Fibroblast of lung (primary cell): ENCODE data around the gene LY6G6F. TPM values are rescaled to one million over a fixed set of nuclear protein-coding genes. Genes with fewer than 3 reads are reported as not detected.

Experiments
- DNase-seq, 2 donors: peaks; one replicate each; pipeline versions ENCODE4 v3.0.0 to v3.0.0-alpha.2; 2010; ENCODE audit warnings: low read depth in 2 of 2
- H2AFZ ChIP-seq: 2 replicates; pipeline ENCODE4 v1.5.1; 2012; ENCODE audit warnings: low read length, control low read depth, inconsistent platforms
- H3K27ac ChIP-seq: 2 replicates; pipeline ENCODE4 v1.5.1; 2011; ENCODE audit warnings: low read length, control low read depth; ENCODE audit not compliant: insufficient read depth
- H3K27me3 ChIP-seq: 2 replicates; pipeline ENCODE4 v1.5.1; 2011; ENCODE audit warnings: mild to moderate bottlenecking, low read length; ENCODE audit not compliant: control insufficient read depth, insufficient read depth
- H3K36me3 ChIP-seq: 2 replicates; pipeline ENCODE4 v1.5.1; 2011; ENCODE audit warnings: low read length; ENCODE audit not compliant: control insufficient read depth, insufficient read depth
- H3K4me1 ChIP-seq: 2 replicates; pipeline ENCODE4 v1.5.1; 2011; ENCODE audit warnings: low read length; ENCODE audit not compliant: control insufficient read depth, insufficient read depth; ENCODE audit errors: extremely low read depth
- H3K4me2 ChIP-seq: 2 replicates; pipeline ENCODE4 v1.5.1; 2011; ENCODE audit warnings: low read length, control low read depth; ENCODE audit not compliant: insufficient read depth; ENCODE audit errors: extremely low read depth
- H3K4me3 ChIP-seq, 4 experiments: fragments of 200-600 bp in 1 of 4; sonication (generic) in 1 of 4; replicated peaks in 1 of 4; 2 replicates each; pipeline ENCODE4 v1.5.1; 2011 to 2016; ENCODE audit warnings: low read length in 4 of 4, low read depth in 3 of 4, mild to moderate bottlenecking in 3 of 4, control low read depth in 2 of 4, inconsistent platforms in 1 of 4, mixed read lengths in 1 of 4; ENCODE audit not compliant: insufficient read depth in 1 of 4; ENCODE audit errors: control extremely low read depth in 1 of 4
- H3K79me2 ChIP-seq: 2 replicates; pipeline ENCODE4 v1.5.1; 2012; ENCODE audit warnings: mild to moderate bottlenecking, low read length, inconsistent platforms; ENCODE audit not compliant: control insufficient read depth, insufficient read depth
- H3K9ac ChIP-seq: 2 replicates; pipeline ENCODE4 v1.5.1; 2011; ENCODE audit warnings: mild to moderate bottlenecking, low read length, control low read depth; ENCODE audit not compliant: insufficient read depth
- H3K9me3 ChIP-seq: 2 replicates; pipeline ENCODE4 v1.5.1; 2012; ENCODE audit warnings: low read depth, low read length; ENCODE audit not compliant: control insufficient read depth, insufficient read depth
- H4K20me1 ChIP-seq: 2 replicates; pipeline ENCODE4 v1.5.1; 2011; ENCODE audit warnings: low read length; ENCODE audit not compliant: control insufficient read depth, insufficient read depth; ENCODE audit errors: extremely low read depth
- EZH2 ChIP-seq: IDR thresholded peaks from 2 replicates; pipeline ENCODE4 v1.5.1; 2012; ENCODE audit warnings: low read length, control low read depth, mild to moderate bottlenecking; ENCODE audit errors: missing control alignments
- polyA plus RNA-seq, 2 donors: library from polyadenylated mRNA; depleted of rRNA in 1 of 2; stranded (reverse) in 1 of 2; unstranded in 1 of 2; fragments of >200 nt; gene quantifications; 2 replicates each; pipeline ENCODE4 v1.2.1, GENCODE V29; 2011 to 2012; ENCODE audit warnings: missing spikeins in 1 of 2
- total RNA-seq: library from RNA; depleted of rRNA; stranded (reverse); fragments of >200 nt; gene quantifications from 2 replicates; pipeline ENCODE4 v1.2.1, GENCODE V29; 2014
- TF ChIP-seq, protein P1 (sequence below), 2 donors: IDR thresholded peaks in 1 of 2; conservative IDR thresholded peaks in 1 of 2; 1 replicate in 1 of 2; 2 replicates in 1 of 2; pipeline ENCODE4 v1.5.1; 2011 to 2012; ENCODE audit warnings: low read length in 2 of 2, control low read depth in 1 of 2, inconsistent platforms in 1 of 2, low read depth in 1 of 2, mild to moderate bottlenecking in 1 of 2

Gene LY6G6F
- total and polyA plus RNA-seq, 2 donors (not counting 1 experiment from before 2014, with no cell fraction given), result not detected

DNA sequence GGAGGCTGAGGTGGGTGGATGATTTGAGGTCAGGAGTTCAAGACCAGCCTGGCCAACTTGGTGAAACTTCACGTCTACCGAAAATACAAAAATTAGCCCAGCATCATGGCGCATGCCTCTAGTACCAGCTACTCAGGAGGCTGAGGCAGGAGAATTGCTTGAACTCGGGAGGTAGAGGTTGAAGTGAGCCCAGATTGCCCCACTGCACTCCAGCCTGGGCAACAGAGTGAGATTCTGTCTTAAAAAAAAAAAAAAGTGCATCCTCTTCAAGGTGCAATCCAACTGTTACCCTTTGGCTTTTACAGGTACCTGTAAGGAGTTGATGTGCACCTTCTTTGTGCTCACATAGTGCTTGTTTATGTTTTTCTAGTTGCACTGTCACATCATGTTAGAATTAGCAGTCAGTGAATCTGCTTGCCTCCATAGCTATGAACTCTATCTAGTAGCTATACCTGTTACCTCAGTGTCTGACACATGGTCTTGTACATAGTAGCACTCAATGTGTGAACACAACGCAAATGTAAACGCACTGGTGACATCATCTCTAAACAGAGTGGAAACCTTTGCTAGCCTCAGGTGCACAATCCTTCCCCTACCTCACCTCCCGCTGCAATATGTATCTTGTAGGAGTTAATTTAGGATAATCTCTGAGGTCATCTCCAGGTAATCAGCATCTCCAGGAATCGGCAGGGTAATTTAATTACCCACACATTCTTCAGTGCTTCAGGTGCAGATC, 42.8 kb downstream of the LY6G6F start:
- Histone ChIP-seq H3K4me3 (no peak overlapping the region), H3K27ac (no peak overlapping the region), H3K9ac (no peak overlapping the region), H2AFZ (no peak overlapping the region), H3K4me2 (no peak overlapping the region), H3K36me3 (peaks cover 2% of the 10 kb centered on the region), H3K27me3 (no peaks in the 10 kb centered on the region), H3K79me2 (no peaks in the 10 kb centered on the region), H3K4me1 (peaks cover 5% of the 10 kb centered on the region), H4K20me1 (no peaks in the 10 kb centered on the region), H3K9me3 (no peaks in the 10 kb centered on the region)
- no peak for DNase-seq
- TF ChIP-seq EZH2, result no peak
- TF ChIP-seq, protein P1, sequence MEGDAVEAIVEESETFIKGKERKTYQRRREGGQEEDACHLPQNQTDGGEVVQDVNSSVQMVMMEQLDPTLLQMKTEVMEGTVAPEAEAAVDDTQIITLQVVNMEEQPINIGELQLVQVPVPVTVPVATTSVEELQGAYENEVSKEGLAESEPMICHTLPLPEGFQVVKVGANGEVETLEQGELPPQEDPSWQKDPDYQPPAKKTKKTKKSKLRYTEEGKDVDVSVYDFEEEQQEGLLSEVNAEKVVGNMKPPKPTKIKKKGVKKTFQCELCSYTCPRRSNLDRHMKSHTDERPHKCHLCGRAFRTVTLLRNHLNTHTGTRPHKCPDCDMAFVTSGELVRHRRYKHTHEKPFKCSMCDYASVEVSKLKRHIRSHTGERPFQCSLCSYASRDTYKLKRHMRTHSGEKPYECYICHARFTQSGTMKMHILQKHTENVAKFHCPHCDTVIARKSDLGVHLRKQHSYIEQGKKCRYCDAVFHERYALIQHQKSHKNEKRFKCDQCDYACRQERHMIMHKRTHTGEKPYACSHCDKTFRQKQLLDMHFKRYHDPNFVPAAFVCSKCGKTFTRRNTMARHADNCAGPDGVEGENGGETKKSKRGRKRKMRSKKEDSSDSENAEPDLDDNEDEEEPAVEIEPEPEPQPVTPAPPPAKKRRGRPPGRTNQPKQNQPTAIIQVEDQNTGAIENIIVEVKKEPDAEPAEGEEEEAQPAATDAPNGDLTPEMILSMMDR (conservative IDR thresholded peaks at IDR 0.05 in 1 of 2, IDR thresholded peaks at IDR 0.05 in 1 of 2; ENCODE audit: low read depth in 1 of 2, low read length in 2 of 2), result no peak

DNA sequence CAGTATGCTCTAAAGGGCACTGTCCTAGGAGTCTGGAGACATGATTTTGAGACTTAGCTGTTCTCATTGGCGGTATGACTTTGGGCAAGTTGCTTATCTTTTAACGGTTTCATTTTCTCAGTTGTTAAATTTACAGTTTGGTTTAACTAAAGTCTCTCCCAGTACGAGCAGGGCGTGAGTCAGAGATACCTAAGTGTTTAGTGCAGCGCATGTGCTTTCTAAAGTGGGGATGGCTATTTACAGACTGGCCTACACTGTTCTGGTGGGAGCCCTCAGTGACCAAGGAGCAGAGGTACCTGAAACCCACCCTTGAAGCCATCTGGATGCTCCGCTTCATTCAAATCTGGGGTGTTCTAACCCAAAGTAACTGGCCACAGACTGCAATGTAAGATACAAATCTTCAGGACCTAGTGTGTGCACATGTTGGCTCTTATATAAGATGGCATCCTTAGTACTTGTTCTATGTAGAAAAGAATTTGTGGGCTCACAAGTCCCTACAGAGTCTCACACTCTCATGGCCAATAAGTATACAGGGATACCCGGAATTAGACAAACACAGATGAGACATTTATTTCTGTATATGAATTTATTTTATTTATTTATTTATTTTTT, 43.9 kb downstream of the LY6G6F start:
- no peaks in the 10 kb centered on the region for H4K20me1 ChIP-seq
- H3K4me3 ChIP-seq, result no peak overlapping the region
- no peak overlapping the region for H3K4me2 ChIP-seq
- H3K9ac ChIP-seq, result no peak overlapping the region
- no peak overlapping the region for H3K27ac ChIP-seq
- no peaks in the 10 kb centered on the region for H3K79me2 ChIP-seq
- no peaks in the 10 kb centered on the region for H3K9me3 ChIP-seq
- peaks cover 5% of the 10 kb centered on the region for H3K4me1 ChIP-seq
- H3K27me3 ChIP-seq, result no peaks in the 10 kb centered on the region
- H2AFZ ChIP-seq, result no peak overlapping the region
- TF ChIP-seq, protein P1 (conservative IDR thresholded peaks at IDR 0.05 in 1 of 2, IDR thresholded peaks at IDR 0.05 in 1 of 2; ENCODE audit: low read depth in 1 of 2, low read length in 2 of 2), result no peak
- peaks cover 2% of the 10 kb centered on the region for H3K36me3 ChIP-seq
- peak in 1 of 2 donors; percentile 87 for DNase-seq

DNA sequence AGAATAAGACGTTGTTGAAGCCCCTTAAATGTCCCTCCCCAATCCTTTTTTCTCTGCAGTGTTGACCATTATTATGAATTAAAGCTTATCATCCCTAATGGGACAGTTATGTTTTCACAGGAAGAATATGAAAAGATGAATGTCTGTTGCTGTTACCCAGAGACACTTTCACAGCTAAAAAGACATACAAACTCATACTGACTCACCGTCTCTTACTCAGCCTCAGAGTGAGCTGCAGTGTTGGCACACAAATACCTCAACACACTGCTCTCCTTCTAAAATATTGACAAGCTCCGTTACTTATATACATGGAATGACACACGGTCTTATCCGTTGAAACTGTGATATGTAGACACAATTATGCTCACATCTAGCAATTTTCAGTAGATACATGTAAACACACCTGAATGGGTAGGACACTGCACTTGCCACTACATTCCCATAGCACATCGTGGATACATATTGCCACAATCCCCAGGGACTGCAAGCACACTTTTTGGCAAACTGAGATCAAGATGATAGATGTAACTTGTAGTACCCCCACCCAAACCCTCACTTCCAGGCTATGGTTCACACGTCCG, 46.2 kb downstream of the LY6G6F start:
- Histone ChIP-seq H3K27ac (no peak overlapping the region), H3K36me3 (no peaks in the 10 kb centered on the region), H3K4me1 (peaks cover 2% of the 10 kb centered on the region), H4K20me1 (no peaks in the 10 kb centered on the region), H3K9ac (no peak overlapping the region), H2AFZ (no peak overlapping the region), H3K4me3 (no peak overlapping the region), H3K27me3 (no peaks in the 10 kb centered on the region), H3K4me2 (no peak overlapping the region), H3K79me2 (no peaks in the 10 kb centered on the region), H3K9me3 (no peaks in the 10 kb centered on the region)
- TF ChIP-seq, protein P1 (conservative IDR thresholded peaks at IDR 0.05 in 1 of 2, IDR thresholded peaks at IDR 0.05 in 1 of 2; ENCODE audit: low read depth in 1 of 2, low read length in 2 of 2), result no peak
- no peak for TF ChIP-seq EZH2
- peak; percentile 66 to 90 for DNase-seq
